Measurements from ENCODE around the gene ARPC5. TPM values are rescaled to one million over a fixed set of nuclear protein-coding genes. Genes with fewer than 3 reads are reported as not detected.
A peak's percentile ranks its signal among the peaks of the same experiment; 100 is the strongest.

The ARPC5 gene
- total and polyA plus RNA-seq, 9 of the 15 experiments (the other 6 are each of a cell fraction or from before 2014, with no cell fraction given), result 71.8 to 150 (median 91.6) TPM

- TF ChIP-seq TFE3 (CRISPR knock-in tag; IDR thresholded peaks at IDR 0.05) (no peak), ARID2 (IDR thresholded peaks at IDR 0.05) (peak; percentile 53; the same call in 1 of the 2 replicates), ZNF77 (CRISPR knock-in tag; IDR thresholded peaks at IDR 0.05) (no peak), CTCF (IDR thresholded peaks at IDR 0.05 in 2 of 3, conservative IDR thresholded peaks at IDR 0.05 in 1 of 3; ENCODE audit: insufficient read depth in 2 of 3, low read depth in 1 of 3, low read length in 3 of 3) (peak; percentile 82 to 95 (median 88)), MTA3 (IDR thresholded peaks at IDR 0.05; ENCODE audit: borderline replicate concordance) (no peak), CTCFL (IDR thresholded peaks at IDR 0.05; ENCODE audit: borderline replicate concordance, insufficient read depth, low read depth, low read length, poor library complexity, severe bottlenecking) (peak; percentile 10), SRSF9 (IDR thresholded peaks at IDR 0.05; ENCODE audit: borderline replicate concordance, low read depth, low read length) (no peak), SMC3 (conservative IDR thresholded peaks at IDR 0.05; ENCODE audit: insufficient read depth, low read depth, low read length) (peak; percentile 85), NR2C2 (CRISPR knock-in tag; IDR thresholded peaks at IDR 0.05) (no peak), NR2C2 (tag; IDR thresholded peaks at IDR 0.05) (no peak), ARHGAP35 (IDR thresholded peaks at IDR 0.05; ENCODE audit: partially characterized antibody) (no peak), MXD1 (CRISPR knock-in tag; IDR thresholded peaks at IDR 0.05; ENCODE audit: borderline replicate concordance, poor library complexity, severe bottlenecking) (no peak)
Measured at GRCh38 chr1:183655562-183656075, 20.0 kb upstream of the ARPC5 start (continued).

Data from K562 (cell line).